Measurements from ENCODE around the gene TRAPPC1. TPM values are rescaled to one million over a fixed set of nuclear protein-coding genes. Genes with fewer than 3 reads are reported as not detected.

The TRAPPC1 gene
- total and polyA plus RNA-seq, 4 donors, result 15.9 to 96.9 (median 57.2) TPM

DNA sequence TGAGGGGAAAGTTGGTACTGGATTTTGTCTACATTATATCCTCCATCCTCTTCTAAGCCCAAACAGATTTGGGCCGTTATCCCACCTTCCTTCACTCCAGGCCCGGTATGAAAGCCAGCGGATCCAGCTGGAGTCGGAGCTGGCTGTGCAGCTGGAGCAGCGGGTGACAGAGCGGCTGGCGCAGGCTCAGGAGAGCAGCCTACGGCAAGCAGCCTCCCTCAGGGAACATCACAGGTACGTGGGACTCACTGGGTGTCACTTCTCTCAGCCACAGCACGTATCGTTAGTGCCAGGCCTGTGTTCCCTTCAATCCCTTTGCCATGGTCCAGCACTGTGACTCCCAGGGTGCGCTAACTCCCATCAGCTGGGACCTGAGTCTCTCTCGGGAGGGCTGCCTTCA, 11.5 kb upstream of the TRAPPC1 start:
- no peak overlapping the region for H3K9ac ChIP-seq (ENCODE audit: low read depth in 1 of 2, low read length in 2 of 2)
- no peak for TF ChIP-seq HNF4G (IDR thresholded peaks at IDR 0.05)
- TF ChIP-seq FOXA1 (IDR thresholded peaks at IDR 0.05), result no peak
- TF ChIP-seq, protein P1, sequence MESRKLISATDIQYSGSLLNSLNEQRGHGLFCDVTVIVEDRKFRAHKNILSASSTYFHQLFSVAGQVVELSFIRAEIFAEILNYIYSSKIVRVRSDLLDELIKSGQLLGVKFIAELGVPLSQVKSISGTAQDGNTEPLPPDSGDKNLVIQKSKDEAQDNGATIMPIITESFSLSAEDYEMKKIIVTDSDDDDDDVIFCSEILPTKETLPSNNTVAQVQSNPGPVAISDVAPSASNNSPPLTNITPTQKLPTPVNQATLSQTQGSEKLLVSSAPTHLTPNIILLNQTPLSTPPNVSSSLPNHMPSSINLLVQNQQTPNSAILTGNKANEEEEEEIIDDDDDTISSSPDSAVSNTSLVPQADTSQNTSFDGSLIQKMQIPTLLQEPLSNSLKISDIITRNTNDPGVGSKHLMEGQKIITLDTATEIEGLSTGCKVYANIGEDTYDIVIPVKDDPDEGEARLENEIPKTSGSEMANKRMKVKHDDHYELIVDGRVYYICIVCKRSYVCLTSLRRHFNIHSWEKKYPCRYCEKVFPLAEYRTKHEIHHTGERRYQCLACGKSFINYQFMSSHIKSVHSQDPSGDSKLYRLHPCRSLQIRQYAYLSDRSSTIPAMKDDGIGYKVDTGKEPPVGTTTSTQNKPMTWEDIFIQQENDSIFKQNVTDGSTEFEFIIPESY (IDR thresholded peaks at IDR 0.05), result no peak
- TF ChIP-seq SP1 (IDR thresholded peaks at IDR 0.05), result no peak
- TF ChIP-seq, protein P2, sequence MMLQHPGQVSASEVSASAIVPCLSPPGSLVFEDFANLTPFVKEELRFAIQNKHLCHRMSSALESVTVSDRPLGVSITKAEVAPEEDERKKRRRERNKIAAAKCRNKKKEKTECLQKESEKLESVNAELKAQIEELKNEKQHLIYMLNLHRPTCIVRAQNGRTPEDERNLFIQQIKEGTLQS (IDR thresholded peaks at IDR 0.05), result no peak
- no peak for TF ChIP-seq EGR1 (IDR thresholded peaks at IDR 0.05; ENCODE audit: low read depth in 2 of 2)
- TF ChIP-seq, protein P3, sequence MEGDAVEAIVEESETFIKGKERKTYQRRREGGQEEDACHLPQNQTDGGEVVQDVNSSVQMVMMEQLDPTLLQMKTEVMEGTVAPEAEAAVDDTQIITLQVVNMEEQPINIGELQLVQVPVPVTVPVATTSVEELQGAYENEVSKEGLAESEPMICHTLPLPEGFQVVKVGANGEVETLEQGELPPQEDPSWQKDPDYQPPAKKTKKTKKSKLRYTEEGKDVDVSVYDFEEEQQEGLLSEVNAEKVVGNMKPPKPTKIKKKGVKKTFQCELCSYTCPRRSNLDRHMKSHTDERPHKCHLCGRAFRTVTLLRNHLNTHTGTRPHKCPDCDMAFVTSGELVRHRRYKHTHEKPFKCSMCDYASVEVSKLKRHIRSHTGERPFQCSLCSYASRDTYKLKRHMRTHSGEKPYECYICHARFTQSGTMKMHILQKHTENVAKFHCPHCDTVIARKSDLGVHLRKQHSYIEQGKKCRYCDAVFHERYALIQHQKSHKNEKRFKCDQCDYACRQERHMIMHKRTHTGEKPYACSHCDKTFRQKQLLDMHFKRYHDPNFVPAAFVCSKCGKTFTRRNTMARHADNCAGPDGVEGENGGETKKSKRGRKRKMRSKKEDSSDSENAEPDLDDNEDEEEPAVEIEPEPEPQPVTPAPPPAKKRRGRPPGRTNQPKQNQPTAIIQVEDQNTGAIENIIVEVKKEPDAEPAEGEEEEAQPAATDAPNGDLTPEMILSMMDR (IDR thresholded peaks at IDR 0.05; ENCODE audit: low read depth, low read length, missing input control), result no peak
- TF ChIP-seq RXRA (IDR thresholded peaks at IDR 0.05), result no peak
- no peak for TF ChIP-seq HNF4A (conservative IDR thresholded peaks at IDR 0.05)
- no peak for TF ChIP-seq JUND (IDR thresholded peaks at IDR 0.05)
- TF ChIP-seq NR2F2 (IDR thresholded peaks at IDR 0.05), result no peak
- no peak for DNase-seq (ENCODE audit: low spot score)
- WGBS, result 92% methylated on average over 13 of the region's 13 CpGs
- H3K27ac ChIP-seq (ENCODE audit: low read depth in 1 of 2, low read length in 2 of 2), result no peak overlapping the region
- peaks cover 9 to 68% (median 47%) of the 10 kb centered on the region in 4 donors for H3K36me3 ChIP-seq (ENCODE audit: control insufficient read depth in 4 of 4, insufficient read depth in 3 of 4, low read depth in 1 of 4, low read length in 3 of 4)
- H3K9me3 ChIP-seq (ENCODE audit: control insufficient read depth in 4 of 4, low read length in 3 of 4), result no peaks in the 10 kb centered on the region
- H3K4me1 ChIP-seq (ENCODE audit: control insufficient read depth in 4 of 4, insufficient read depth in 4 of 4, low read length in 3 of 4), result no peaks in the 10 kb centered on the region
- no peak overlapping the region for H3K4me3 ChIP-seq (ENCODE audit: low read depth in 1 of 3, low read length in 3 of 3)
- H3K27me3 ChIP-seq (ENCODE audit: control insufficient read depth in 4 of 4, insufficient read depth in 4 of 4, low read length in 3 of 4), result no peaks in the 10 kb centered on the region

DNA sequence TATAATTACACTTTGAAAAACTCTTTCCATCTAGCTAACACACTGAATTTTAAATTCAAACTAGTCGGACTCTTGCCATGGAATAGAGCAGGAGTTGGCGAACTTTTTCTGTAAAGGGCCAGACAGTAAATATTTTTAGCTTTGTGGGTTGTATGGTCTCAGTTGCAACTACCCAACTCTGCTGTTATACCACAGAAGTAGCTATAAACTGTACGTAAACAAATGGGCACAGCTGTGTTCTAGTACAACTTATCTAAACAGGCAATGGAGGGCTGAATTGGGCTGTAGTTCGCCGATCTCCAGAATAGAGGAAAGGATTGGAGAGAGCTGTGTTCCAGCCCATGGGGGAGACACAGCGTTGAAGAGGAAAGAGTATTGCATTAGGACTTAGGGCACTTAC, 9.0 kb upstream of the TRAPPC1 start:
- 96% methylated on average over 6 of the region's 6 CpGs for WGBS
- no peak overlapping the region for H3K9ac ChIP-seq (ENCODE audit: low read depth in 1 of 2, low read length in 2 of 2)
- no peak overlapping the region for H3K27ac ChIP-seq (ENCODE audit: low read depth in 1 of 2, low read length in 2 of 2)
- DNase-seq (ENCODE audit: low spot score), result no peak
- TF ChIP-seq, protein P3 (IDR thresholded peaks at IDR 0.05; ENCODE audit: low read depth, low read length, missing input control), result no peak
- TF ChIP-seq SP1 (IDR thresholded peaks at IDR 0.05) (no peak), FOXA1 (IDR thresholded peaks at IDR 0.05) (no peak), FOXA2 (IDR thresholded peaks at IDR 0.05) (no peak)
- no peak overlapping the region for H3K4me3 ChIP-seq (ENCODE audit: low read depth in 1 of 3, low read length in 3 of 3)
- H3K4me1 ChIP-seq (ENCODE audit: control insufficient read depth in 4 of 4, insufficient read depth in 4 of 4, low read length in 3 of 4), result no peaks in the 10 kb centered on the region
- H3K27me3 ChIP-seq (ENCODE audit: control insufficient read depth in 4 of 4, insufficient read depth in 4 of 4, low read length in 3 of 4), result no peaks in the 10 kb centered on the region
- peaks cover 5 to 56% (median 42%) of the 10 kb centered on the region in 4 donors for H3K36me3 ChIP-seq (ENCODE audit: control insufficient read depth in 4 of 4, insufficient read depth in 3 of 4, low read depth in 1 of 4, low read length in 3 of 4)
- no peaks in the 10 kb centered on the region for H3K9me3 ChIP-seq (ENCODE audit: control insufficient read depth in 4 of 4, low read length in 3 of 4)

DNA sequence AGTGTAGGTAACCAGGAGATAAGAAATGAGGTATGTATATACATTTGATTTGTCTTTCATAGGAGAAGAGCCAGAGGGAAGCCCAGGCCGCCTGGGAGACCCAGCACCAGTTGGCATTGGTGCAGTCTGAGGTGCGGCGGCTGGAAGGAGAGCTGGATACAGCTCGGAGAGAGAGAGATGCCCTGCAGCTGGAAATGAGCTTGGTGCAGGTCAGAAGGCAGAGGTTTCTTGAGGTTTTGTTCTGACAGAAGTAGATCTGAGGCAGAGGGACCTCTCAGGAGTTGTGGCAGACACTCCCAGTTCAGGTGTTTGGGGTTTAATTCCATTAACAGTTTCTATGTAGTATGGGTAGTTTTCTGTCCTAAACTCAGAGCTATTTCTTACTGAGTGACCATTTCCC, 8.3 kb upstream of the TRAPPC1 start:
- Histone ChIP-seq H3K4me3 (ENCODE audit: low read depth in 1 of 3, low read length in 3 of 3) (no peak overlapping the region), H3K9me3 (ENCODE audit: control insufficient read depth in 4 of 4, low read length in 3 of 4) (no peaks in the 10 kb centered on the region), H3K27me3 (ENCODE audit: control insufficient read depth in 4 of 4, insufficient read depth in 4 of 4, low read length in 3 of 4) (no peaks in the 10 kb centered on the region), H3K27ac (ENCODE audit: low read depth in 1 of 2, low read length in 2 of 2) (no peak overlapping the region), H3K36me3 (ENCODE audit: control insufficient read depth in 4 of 4, insufficient read depth in 3 of 4, low read depth in 1 of 4, low read length in 3 of 4) (peaks cover 5 to 53% (median 40%) of the 10 kb centered on the region in 4 donors), H3K9ac (ENCODE audit: low read depth in 1 of 2, low read length in 2 of 2) (no peak overlapping the region), H3K4me1 (ENCODE audit: control insufficient read depth in 4 of 4, insufficient read depth in 4 of 4, low read length in 3 of 4) (no peaks in the 10 kb centered on the region)
- DNase-seq (ENCODE audit: low spot score), result no peak
- 96% methylated on average over 4 of the region's 4 CpGs for WGBS
- TF ChIP-seq NR2F2 (IDR thresholded peaks at IDR 0.05), result no peak
- TF ChIP-seq FOXA2 (IDR thresholded peaks at IDR 0.05), result no peak
- no peak for TF ChIP-seq GABPA (IDR thresholded peaks at IDR 0.05 in 1 of 2, conservative IDR thresholded peaks at IDR 0.05 in 1 of 2)
- TF ChIP-seq EGR1 (IDR thresholded peaks at IDR 0.05; ENCODE audit: low read depth in 2 of 2), result no peak
- TF ChIP-seq, protein P1 (IDR thresholded peaks at IDR 0.05), result no peak
- TF ChIP-seq, protein P4, sequence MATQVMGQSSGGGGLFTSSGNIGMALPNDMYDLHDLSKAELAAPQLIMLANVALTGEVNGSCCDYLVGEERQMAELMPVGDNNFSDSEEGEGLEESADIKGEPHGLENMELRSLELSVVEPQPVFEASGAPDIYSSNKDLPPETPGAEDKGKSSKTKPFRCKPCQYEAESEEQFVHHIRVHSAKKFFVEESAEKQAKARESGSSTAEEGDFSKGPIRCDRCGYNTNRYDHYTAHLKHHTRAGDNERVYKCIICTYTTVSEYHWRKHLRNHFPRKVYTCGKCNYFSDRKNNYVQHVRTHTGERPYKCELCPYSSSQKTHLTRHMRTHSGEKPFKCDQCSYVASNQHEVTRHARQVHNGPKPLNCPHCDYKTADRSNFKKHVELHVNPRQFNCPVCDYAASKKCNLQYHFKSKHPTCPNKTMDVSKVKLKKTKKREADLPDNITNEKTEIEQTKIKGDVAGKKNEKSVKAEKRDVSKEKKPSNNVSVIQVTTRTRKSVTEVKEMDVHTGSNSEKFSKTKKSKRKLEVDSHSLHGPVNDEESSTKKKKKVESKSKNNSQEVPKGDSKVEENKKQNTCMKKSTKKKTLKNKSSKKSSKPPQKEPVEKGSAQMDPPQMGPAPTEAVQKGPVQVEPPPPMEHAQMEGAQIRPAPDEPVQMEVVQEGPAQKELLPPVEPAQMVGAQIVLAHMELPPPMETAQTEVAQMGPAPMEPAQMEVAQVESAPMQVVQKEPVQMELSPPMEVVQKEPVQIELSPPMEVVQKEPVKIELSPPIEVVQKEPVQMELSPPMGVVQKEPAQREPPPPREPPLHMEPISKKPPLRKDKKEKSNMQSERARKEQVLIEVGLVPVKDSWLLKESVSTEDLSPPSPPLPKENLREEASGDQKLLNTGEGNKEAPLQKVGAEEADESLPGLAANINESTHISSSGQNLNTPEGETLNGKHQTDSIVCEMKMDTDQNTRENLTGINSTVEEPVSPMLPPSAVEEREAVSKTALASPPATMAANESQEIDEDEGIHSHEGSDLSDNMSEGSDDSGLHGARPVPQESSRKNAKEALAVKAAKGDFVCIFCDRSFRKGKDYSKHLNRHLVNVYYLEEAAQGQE (IDR thresholded peaks at IDR 0.05), result no peak
- TF ChIP-seq HNF4A (conservative IDR thresholded peaks at IDR 0.05), result no peak
- TF ChIP-seq TAF1 (conservative IDR thresholded peaks at IDR 0.05), result no peak
- TF ChIP-seq RAD21 (IDR thresholded peaks at IDR 0.05), result no peak
